Pulmonary artery endothelial cell (primary cell): ENCODE data around the gene ZBTB44. TPM values are rescaled to one million over a fixed set of nuclear protein-coding genes. Genes with fewer than 3 reads are reported as not detected.

ENCODE experiments used
- DNase-seq: peaks from one replicate; pipeline ENCODE4 v3.0.0-alpha.2; 2011; ENCODE audit warnings: low read depth, low spot score
- total RNA-seq: library from RNA; depleted of rRNA; stranded (reverse); fragments of >200 nt; gene quantifications from 2 replicates; pipeline ENCODE4 v1.2.3, GENCODE V29; 2014

ZBTB44 gene
- total RNA-seq, 1 donor from 2014 or later, result 20.0 TPM

- DNase-seq, result no peak
Measured at GRCh38 chr11:130178441-130179339, 136.0 kb downstream of the ZBTB44 start.

- no peak for DNase-seq
Measured at GRCh38 chr11:130177782-130178181, 136.9 kb downstream of the ZBTB44 start.

Other genes with a start within 250 kb of the ZBTB44 start
- 906 and 976 TPM in 2 replicates for gene APLP2, start 245.0 kb downstream of the ZBTB44 start, total RNA-seq
- gene ST14, start 155.1 kb downstream of the ZBTB44 start, total RNA-seq, result under 0.01 and 0.07 TPM in 2 replicates
- gene ADAMTS8, start 113.7 kb upstream of the ZBTB44 start, total RNA-seq, result not detected in 2 replicates
- under 0.01 and 0.07 TPM in 2 replicates for gene ADAMTS15, start 133.7 kb upstream of the ZBTB44 start, total RNA-seq